Measurements from ENCODE around the gene FCHSD2. TPM values are rescaled to one million over a fixed set of nuclear protein-coding genes. Genes with fewer than 3 reads are reported as not detected.

FCHSD2 gene
- polyA plus RNA-seq, 2 of the 4 experiments (the other 2 are of a cell fraction): 10.5 to 19.0 TPM

GRCh38 chr11:73048446-73048845, 93.7 kb downstream of the FCHSD2 start:
- no peak for ATAC-seq
- WGBS (ENCODE audit: missing lambda C conversion rate): 88% methylated on average over 3 of the region's 3 CpGs
- Histone ChIP-seq H3K27ac (no peak overlapping the region), H3K4me1 (peaks cover 12% of the 10 kb centered on the region), H3K9me3 (no peaks in the 10 kb centered on the region), H3K4me2 (no peak overlapping the region), H3K4me3 (no peak overlapping the region)
- TF ChIP-seq MAFK (IDR thresholded peaks at IDR 0.05; ENCODE audit: partially characterized antibody): no peak
- no peak for TF ChIP-seq FOXS1 (CRISPR knock-in tag; IDR thresholded peaks at IDR 0.05)
- no peak for TF ChIP-seq EHMT2 (IDR thresholded peaks at IDR 0.05; ENCODE audit: low read depth)
- TF ChIP-seq HDAC2 (IDR thresholded peaks at IDR 0.05): no peak
- TF ChIP-seq POLR2AphosphoS2 (conservative IDR thresholded peaks at IDR 0.05; ENCODE audit: low read length): no peak
- no peak for TF ChIP-seq HES2 (IDR thresholded peaks at IDR 0.05)
- TF ChIP-seq NPAS2 (CRISPR knock-in tag; IDR thresholded peaks at IDR 0.05; ENCODE audit: borderline replicate concordance): no peak
- TF ChIP-seq EP300 (IDR thresholded peaks at IDR 0.05): no peak
- no peak for TF ChIP-seq KDM5A (IDR thresholded peaks at IDR 0.05)
- no peak for TF ChIP-seq BCL3 (IDR thresholded peaks at IDR 0.05)
- no peak for TF ChIP-seq REST (IDR thresholded peaks at IDR 0.05)
- TF ChIP-seq KDM1A (IDR thresholded peaks at IDR 0.05; ENCODE audit: low read depth): no peak
- TF ChIP-seq NR3C1 (IDR thresholded peaks at IDR 0.05): no peak
- TF ChIP-seq HOXA7 (CRISPR knock-in tag; IDR thresholded peaks at IDR 0.05): no peak
- no peak for TF ChIP-seq ZNF302 (CRISPR knock-in tag; IDR thresholded peaks at IDR 0.05)
- TF ChIP-seq HMGXB4 (CRISPR knock-in tag; IDR thresholded peaks at IDR 0.05; ENCODE audit: borderline replicate concordance): no peak
- no peak for TF ChIP-seq JUN (IDR thresholded peaks at IDR 0.05)
- TF ChIP-seq PBX3 (IDR thresholded peaks at IDR 0.05): no peak
- no peak for DNase-seq (ENCODE audit: low read depth in 1 of 2, low spot score in 1 of 2)
- ChIA-PET CTCF (no interaction called here), POLR2A (no interaction called here)
- FAIRE-seq: no peak

- H3K4me2 ChIP-seq: peak overlapping the region; percentile 9; the same call in 2 of the 3 replicates
- WGBS (ENCODE audit: missing lambda C conversion rate): 93% methylated on average over 2 of the region's 2 CpGs
- H3K9me3 ChIP-seq: no peaks in the 10 kb centered on the region
- H3K4me1 ChIP-seq: peaks cover 12% of the 10 kb centered on the region
- no peak for FAIRE-seq
- H3K27ac ChIP-seq: no peak overlapping the region
- ATAC-seq: no peak; a peak in 2 of 6 replicates
- no peak overlapping the region for H3K4me3 ChIP-seq
- no peak for DNase-seq (ENCODE audit: low read depth in 1 of 2, low spot score in 1 of 2)
- ChIA-PET CTCF (no interaction called here), POLR2A (interaction anchor here (0.9 kb wide), 1 partner anchor 67 kb away, joined by 3 read pairs; no protein-coding TSS in a partner anchor)
- TF ChIP-seq POLR2AphosphoS2 (conservative IDR thresholded peaks at IDR 0.05; ENCODE audit: low read length): no peak
- TF ChIP-seq MAX (IDR thresholded peaks at IDR 0.05): no peak
- TF ChIP-seq SREBF2 (IDR thresholded peaks at IDR 0.05): no peak
- TF ChIP-seq EHMT2 (IDR thresholded peaks at IDR 0.05; ENCODE audit: low read depth): no peak
- no peak for TF ChIP-seq CHD2 (IDR thresholded peaks at IDR 0.05; ENCODE audit: low read length, partially characterized antibody)
- TF ChIP-seq PHF8 (IDR thresholded peaks at IDR 0.05; ENCODE audit: borderline replicate concordance, low read depth): no peak
- no peak for TF ChIP-seq BHLHE40 (IDR thresholded peaks at IDR 0.05; ENCODE audit: low read depth, low read length)
- no peak for TF ChIP-seq MAFK (IDR thresholded peaks at IDR 0.05; ENCODE audit: partially characterized antibody)
- no peak for TF ChIP-seq MYC (IDR thresholded peaks at IDR 0.05; ENCODE audit: borderline replicate concordance, low read length)
- no peak for TF ChIP-seq ELK1 (IDR thresholded peaks at IDR 0.05; ENCODE audit: low read depth, low read length)
- no peak for TF ChIP-seq SMC3 (IDR thresholded peaks at IDR 0.05)
- no peak for TF ChIP-seq CBX8 (IDR thresholded peaks at IDR 0.05)
- no peak for TF ChIP-seq E2F6 (IDR thresholded peaks at IDR 0.05; ENCODE audit: borderline replicate concordance, low read depth)
These were observed 94.2 kb downstream of the FCHSD2 start for GRCh38 chr11:73047773-73048371.
